ENCODE data around the gene QSOX2.

DNA sequence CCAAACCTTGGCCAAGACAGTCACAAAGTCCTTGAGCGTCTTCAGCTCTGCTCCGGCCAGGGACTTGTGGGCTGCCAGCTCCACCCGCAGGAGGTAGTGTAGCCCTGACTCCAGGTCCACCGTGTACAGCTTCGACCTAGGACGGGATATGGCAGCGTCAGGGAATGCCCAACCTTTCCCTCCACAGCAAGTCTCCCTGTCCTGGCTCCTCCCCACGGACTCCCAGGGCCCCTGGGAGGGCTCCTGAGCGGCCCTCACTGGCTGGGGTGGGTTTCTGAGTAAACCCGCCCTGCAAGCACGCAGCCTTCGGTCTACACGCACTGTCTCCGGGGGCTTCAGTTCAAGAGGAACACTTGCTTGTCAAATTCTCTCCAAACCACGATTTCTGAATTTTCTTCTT, 26.9 kb downstream of the QSOX2 start:
- TF ChIP-seq, protein P1, sequence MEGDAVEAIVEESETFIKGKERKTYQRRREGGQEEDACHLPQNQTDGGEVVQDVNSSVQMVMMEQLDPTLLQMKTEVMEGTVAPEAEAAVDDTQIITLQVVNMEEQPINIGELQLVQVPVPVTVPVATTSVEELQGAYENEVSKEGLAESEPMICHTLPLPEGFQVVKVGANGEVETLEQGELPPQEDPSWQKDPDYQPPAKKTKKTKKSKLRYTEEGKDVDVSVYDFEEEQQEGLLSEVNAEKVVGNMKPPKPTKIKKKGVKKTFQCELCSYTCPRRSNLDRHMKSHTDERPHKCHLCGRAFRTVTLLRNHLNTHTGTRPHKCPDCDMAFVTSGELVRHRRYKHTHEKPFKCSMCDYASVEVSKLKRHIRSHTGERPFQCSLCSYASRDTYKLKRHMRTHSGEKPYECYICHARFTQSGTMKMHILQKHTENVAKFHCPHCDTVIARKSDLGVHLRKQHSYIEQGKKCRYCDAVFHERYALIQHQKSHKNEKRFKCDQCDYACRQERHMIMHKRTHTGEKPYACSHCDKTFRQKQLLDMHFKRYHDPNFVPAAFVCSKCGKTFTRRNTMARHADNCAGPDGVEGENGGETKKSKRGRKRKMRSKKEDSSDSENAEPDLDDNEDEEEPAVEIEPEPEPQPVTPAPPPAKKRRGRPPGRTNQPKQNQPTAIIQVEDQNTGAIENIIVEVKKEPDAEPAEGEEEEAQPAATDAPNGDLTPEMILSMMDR (IDR thresholded peaks at IDR 0.05; ENCODE audit: low read length) = no peak
- TF ChIP-seq EZH2 (IDR thresholded peaks at IDR 0.05; ENCODE audit: borderline replicate concordance, low read length) = no peak
